Heart right ventricle (tissue), 16 donors: ENCODE measurements around the gene SYNM. TPM values are rescaled to one million over a fixed set of nuclear protein-coding genes. Genes with fewer than 3 reads are reported as not detected.

ENCODE experiments used
- ATAC-seq, 8 donors: fragments of 200-7000 bp; cut with Tn5 transposase; one replicate each; pipeline ENCODE4 v1.9.1; 2020; ENCODE audit warnings: mild to moderate bottlenecking in 8 of 8, moderate library complexity in 8 of 8, moderate number of reproducible peaks in 1 of 8
- DNase-seq, 2 donors: peaks; one replicate each; pipeline ENCODE4 v3.0.0-alpha.2; 2020
- H3K27ac ChIP-seq, 10 donors: fragments of 200-600 bp; sonication (generic) in 2 of 10; one replicate each; pipeline versions ENCODE4 v1.5.0 to v1.8.0; 2020 to 2022; ENCODE audit warnings: mild to moderate bottlenecking in 3 of 10
- H3K27me3 ChIP-seq, 7 donors: fragments of 200-600 bp; one replicate each; pipeline ENCODE4 v1.8.0; 2021 to 2022; ENCODE audit warnings: mild to moderate bottlenecking in 2 of 7
- H3K36me3 ChIP-seq, 9 donors: fragments of 200-600 bp; sonication (generic) in 1 of 9; one replicate each; pipeline versions ENCODE4 v1.5.0 to v1.8.0; 2020 to 2022; ENCODE audit warnings: mild to moderate bottlenecking in 2 of 9
- H3K4me1 ChIP-seq, 9 donors: fragments of 200-600 bp; sonication (generic) in 1 of 9; one replicate each; pipeline versions ENCODE4 v1.5.0 to v1.8.0; 2020 to 2022; ENCODE audit warnings: mild to moderate bottlenecking in 4 of 9
- H3K4me3 ChIP-seq, 10 donors: fragments of 200-600 bp; sonication (generic) in 2 of 10; one replicate each; pipeline versions ENCODE4 v1.5.0 to v1.8.0; 2020 to 2022; ENCODE audit warnings: mild to moderate bottlenecking in 7 of 10, moderate library complexity in 2 of 10
- H3K9me3 ChIP-seq, 11 donors: fragments of 200-600 bp in 10 of 11; sonication (generic) in 2 of 11; one replicate each; pipeline versions ENCODE4 v1.5.0 to v1.8.0; 2013 to 2022; ENCODE audit warnings: mild to moderate bottlenecking in 2 of 11, control low read depth in 1 of 11, moderate library complexity in 1 of 11
- CTCF ChIP-seq, 9 donors: fragments of 200-600 bp; sonication (generic) in 2 of 9; IDR thresholded peaks; one replicate each; pipeline versions ENCODE4 v1.5.0 to v1.8.0; 2021 to 2022; ENCODE audit warnings: antibody characterized with exemption in 9 of 9, mild to moderate bottlenecking in 5 of 9, moderate library complexity in 1 of 9
- WGBS, 2 donors: extraction: QIAGEN DNeasy Blood & Tissue Kit; methylation state at CpG; one replicate each; pipeline ENCODE4 v1.1.7; 2013; ENCODE audit warnings: inconsistent platforms in 1 of 2; 5-methylcytosine and 5-hydroxymethylcytosine counted together
- intact Hi-C, 10 donors: fragments of 100-400 bp; cut with DNase I; formaldehyde crosslinking; loops; one replicate each; pipeline versions ENCODE4 v1.11.1 to v1.14.2; 2022
- polyA plus RNA-seq, 2 donors: library from polyadenylated mRNA; stranded (reverse); fragments of 200-250 nt; gene quantifications; one replicate each; pipeline ENCODE4 v1.2.3, GENCODE V29; 2013
- total RNA-seq, 10 donors: library from RNA; stranded (reverse); fragmentation: NEBNext Ultra II Directional in 3 of 10; extraction: Animal tissue kit (Norgen Biotek cat#: 25700) in 3 of 10; gene quantifications; one replicate each; pipeline versions ENCODE4 v1.2.1 to v1.2.4, GENCODE V29; 2021 to 2023
- donor health status: Arrhythmogenic right ventricular cardiomyopathy.
- donor health status: ischemic (EF 13 %, LVEDD 7.1; RV severe dilation, severe dysfunction).
- donor health status: healthy with polysubstance abuse.
- donor health status: DM: no; HTN: yes; CAD: no.
- donor health status: DM: no; HTN: no; CAD: no.
- donor health status: ischemic (EF 25% LVEDD 6.9; RV normal size, moderate dysfunction).
- donor health status: ischemic (EF 25% LVEDD 5.7; RV mildly dilated, moderate dysfunction).
- donor health status: healthy.
- donor health status: DM: yes; HTN: yes; CAD: no.
- donor health status: Ischemic cardiomyopathy.
- donor health status: ischemic (EF 35%, LVEDD 5.7; RV mildly dilated, moderate dysfunction).
- donor health status: nonischemic (EF 11% LVEDD 7.7; RV severe dilation, severe dysfunction).
- donor health status: DM: yes; HTN: yes; CAD: no.
- donor health status: PGD.
- donor health status: ischemic (EF 29% LVEDD 5.4; RV normal size, mild dysfunction).
- donor health status: nonischemic (EF 23%, LVEDD 6.1; RV moderate dilation, normal function).

SYNM gene
- total and polyA plus RNA-seq, 12 donors: 59.4 to 456 (median 350) TPM

- H3K4me3 ChIP-seq: no peak overlapping the region
- 64 to 68% methylated on average over 6 of the region's 6 CpGs for WGBS, 2 donors
- no peaks in the 10 kb centered on the region for H3K9me3 ChIP-seq
- ATAC-seq: no peak
- no peak for DNase-seq
- intact Hi-C loops: loop anchor here in 1 of 10 donors (10.0 kb wide), 1 partner anchor 62 kb away; no protein-coding TSS in a partner anchor
- H3K36me3 ChIP-seq: peaks cover 0 to 69% (median 7%) of the 10 kb centered on the region in 9 donors
- no peaks in the 10 kb centered on the region for H3K27me3 ChIP-seq
- TF ChIP-seq CTCF (IDR thresholded peaks at IDR 0.05): no peak
- no peak overlapping the region for H3K27ac ChIP-seq
- peaks cover 0 to 18% (median 13%) of the 10 kb centered on the region in 9 donors for H3K4me1 ChIP-seq
Measured at GRCh38 chr15:99153026-99153535, 48.2 kb downstream of the SYNM start.

- DNase-seq (no peak), ATAC-seq (no peak)
- H3K36me3 ChIP-seq: peaks cover 0 to 68% (median 7%) of the 10 kb centered on the region in 9 donors
- 68 to 75% methylated on average over 2 of the region's 2 CpGs for WGBS, 2 donors
- H3K4me3 ChIP-seq: no peak overlapping the region
- H3K4me1 ChIP-seq: peaks cover 0 to 10% (median 5%) of the 10 kb centered on the region in 9 donors
- intact Hi-C loops: loop anchor here in 1 of 10 donors (10.0 kb wide), 1 partner anchor 61 kb away; no protein-coding TSS in a partner anchor
- H3K9me3 ChIP-seq: no peaks in the 10 kb centered on the region
- no peak for TF ChIP-seq CTCF (IDR thresholded peaks at IDR 0.05)
- H3K27ac ChIP-seq: no peak overlapping the region
- no peaks in the 10 kb centered on the region for H3K27me3 ChIP-seq
Measured at GRCh38 chr15:99154271-99154670, 49.4 kb downstream of the SYNM start.

GRCh38 chr15:99155961-99156443, 51.1 kb downstream of the SYNM start:
- TF ChIP-seq CTCF (IDR thresholded peaks at IDR 0.05): no peak
- no peaks in the 10 kb centered on the region for H3K27me3 ChIP-seq
- H3K4me3 ChIP-seq: no peak overlapping the region
- WGBS, 2 donors: 87 to 90% methylated on average over 9 of the region's 9 CpGs
- intact Hi-C loops: loop anchor here in 1 of 10 donors (10.0 kb wide), 1 partner anchor 59 kb away; no protein-coding TSS in a partner anchor
- no peak for ATAC-seq
- peaks cover 0 to 5% (median 0%) of the 10 kb centered on the region in 9 donors for H3K4me1 ChIP-seq
- H3K27ac ChIP-seq: no peak overlapping the region
- no peak for DNase-seq
- peaks cover 0 to 73% (median 7%) of the 10 kb centered on the region in 9 donors for H3K36me3 ChIP-seq
- H3K9me3 ChIP-seq: no peaks in the 10 kb centered on the region

- no peak for TF ChIP-seq CTCF (IDR thresholded peaks at IDR 0.05)
Measured at GRCh38 chr15:99157456-99157855, 52.6 kb downstream of the SYNM start.

More at GRCh38 chr15:99157456-99157855, 52.6 kb downstream of the SYNM start:
- Histone ChIP-seq H3K4me3 (no peak overlapping the region), H3K36me3 (peaks cover 0 to 74% (median 7%) of the 10 kb centered on the region in 9 donors), H3K4me1 (peaks cover 0 to 5% (median 0%) of the 10 kb centered on the region in 9 donors), H3K9me3 (no peaks in the 10 kb centered on the region), H3K27me3 (no peaks in the 10 kb centered on the region), H3K27ac (no peak overlapping the region)
- ATAC-seq (no peak), DNase-seq (no peak)
- intact Hi-C loops: loop anchor here in 1 of 10 donors (10.0 kb wide), 1 partner anchor 57 kb away; no protein-coding TSS in a partner anchor
- WGBS, 2 donors: 69 to 76% methylated on average over 3 of the region's 3 CpGs
